OCI-LY3 (cell line): Measurements from ENCODE around the gene SLC35D2.

ENCODE experiments used
- EZH2phosphoT487 ChIP-seq: fragments of 200-600 bp; shearing (Covaris generic); IDR thresholded peaks from 2 replicates; pipeline ENCODE4 v1.6.1; 2018; ENCODE audit warnings: antibody characterized with exemption, mixed run types, low read depth
- TF ChIP-seq, protein P1 (sequence below): fragments of 200-600, 300-600 bp; sonication (generic); IDR thresholded peaks from 2 replicates; pipeline ENCODE4 v1.5.1; 2014; ENCODE audit warnings: antibody characterized with exemption, low read length, low read depth

DNA sequence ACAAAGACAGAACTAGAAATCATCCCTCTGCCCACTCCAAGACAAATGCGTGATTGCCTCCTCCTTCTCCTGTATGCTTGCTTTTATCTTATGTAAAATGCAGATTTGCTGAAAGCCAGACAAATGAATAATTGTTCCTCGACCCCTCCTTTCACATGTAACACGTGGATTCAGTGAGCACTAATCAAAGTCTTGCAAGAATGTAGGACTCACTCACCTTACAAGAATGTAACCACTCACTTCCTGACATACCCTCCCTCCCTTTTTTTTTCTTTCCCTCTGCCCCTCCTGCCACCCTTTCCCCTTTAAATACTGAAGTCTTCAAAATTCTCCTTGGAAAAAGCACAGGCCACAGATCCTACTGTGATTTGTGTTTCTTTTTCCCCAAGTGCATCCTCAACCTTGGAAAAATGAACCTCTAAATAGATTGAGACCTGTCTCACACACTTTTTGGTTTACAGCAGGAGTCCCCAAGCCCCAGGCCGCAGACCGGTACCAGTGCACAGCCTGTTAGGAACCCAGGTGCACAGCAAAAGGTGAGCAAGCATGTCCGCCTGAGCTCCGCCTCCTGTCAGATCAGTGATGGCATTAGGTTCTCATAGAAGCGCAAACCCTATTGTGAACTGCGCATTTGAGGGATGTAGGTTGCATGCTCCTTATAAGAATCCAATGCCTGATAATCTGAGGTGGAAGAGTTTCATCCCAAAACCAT lies 52.1 kb downstream of the SLC35D2 start:
- TF ChIP-seq, protein P1, sequence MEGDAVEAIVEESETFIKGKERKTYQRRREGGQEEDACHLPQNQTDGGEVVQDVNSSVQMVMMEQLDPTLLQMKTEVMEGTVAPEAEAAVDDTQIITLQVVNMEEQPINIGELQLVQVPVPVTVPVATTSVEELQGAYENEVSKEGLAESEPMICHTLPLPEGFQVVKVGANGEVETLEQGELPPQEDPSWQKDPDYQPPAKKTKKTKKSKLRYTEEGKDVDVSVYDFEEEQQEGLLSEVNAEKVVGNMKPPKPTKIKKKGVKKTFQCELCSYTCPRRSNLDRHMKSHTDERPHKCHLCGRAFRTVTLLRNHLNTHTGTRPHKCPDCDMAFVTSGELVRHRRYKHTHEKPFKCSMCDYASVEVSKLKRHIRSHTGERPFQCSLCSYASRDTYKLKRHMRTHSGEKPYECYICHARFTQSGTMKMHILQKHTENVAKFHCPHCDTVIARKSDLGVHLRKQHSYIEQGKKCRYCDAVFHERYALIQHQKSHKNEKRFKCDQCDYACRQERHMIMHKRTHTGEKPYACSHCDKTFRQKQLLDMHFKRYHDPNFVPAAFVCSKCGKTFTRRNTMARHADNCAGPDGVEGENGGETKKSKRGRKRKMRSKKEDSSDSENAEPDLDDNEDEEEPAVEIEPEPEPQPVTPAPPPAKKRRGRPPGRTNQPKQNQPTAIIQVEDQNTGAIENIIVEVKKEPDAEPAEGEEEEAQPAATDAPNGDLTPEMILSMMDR, result no peak
- no peak for TF ChIP-seq EZH2phosphoT487
